Measurements from ENCODE around the gene DISP3. TPM values are rescaled to one million over a fixed set of nuclear protein-coding genes. Genes with fewer than 3 reads are reported as not detected.

The DISP3 gene
- total and polyA plus RNA-seq, 2 experiments from 2014 or later: not detected

- Histone ChIP-seq H3F3A (ENCODE audit: insufficient read depth) (no peaks in the 10 kb centered on the region), H3K9me2 (ENCODE audit: insufficient read depth) (no peaks in the 10 kb centered on the region), H3K9ac (no peak overlapping the region), H3K27me3 (replicated peaks; ENCODE audit: insufficient read depth) (no peaks in the 10 kb centered on the region; the same call in 1 of the 2 replicates), H4K20me1 (ENCODE audit: insufficient read depth) (no peaks in the 10 kb centered on the region), H3K27ac (no peak overlapping the region), H3K36me3 (ENCODE audit: low read depth) (no peaks in the 10 kb centered on the region), H3K79me2 (ENCODE audit: insufficient read depth) (no peaks in the 10 kb centered on the region), H3K9me3 (ENCODE audit: low read depth) (no peaks in the 10 kb centered on the region), H2AFZ (no peak overlapping the region), H3K4me2 (ENCODE audit: unreplicated experiment) (no peak overlapping the region), H3K4me3 (no peak overlapping the region), H3K4me1 (ENCODE audit: insufficient read depth) (no peaks in the 10 kb centered on the region)
- 53 to 56% methylated on average over 4 of the region's 4 CpGs for WGBS, 2 experiments (ENCODE audit: low coverage in 1 of 2, low lambda C conversion rate in 2 of 2, missing lambda C conversion rate in 2 of 2)
- TF ChIP-seq EZH2phosphoT487 (IDR thresholded peaks at IDR 0.05; ENCODE audit: insufficient read depth, low read depth): no peak
- TF ChIP-seq EZH2 (IDR thresholded peaks at IDR 0.05; ENCODE audit: insufficient read depth, poor library complexity, severe bottlenecking): no peak
- in situ Hi-C loops (cut with MboI): no loop called here
- DNase-seq: no peak
Measured at GRCh38 chr1:11432526-11432925, 46.4 kb upstream of the DISP3 start.

GRCh38 chr1:11434501-11434900 lies 44.5 kb upstream of the DISP3 start:
- Histone ChIP-seq H3F3A (ENCODE audit: insufficient read depth) (no peaks in the 10 kb centered on the region), H3K27me3 (replicated peaks; ENCODE audit: insufficient read depth) (no peaks in the 10 kb centered on the region; the same call in 1 of the 2 replicates), H4K20me1 (ENCODE audit: insufficient read depth) (no peaks in the 10 kb centered on the region), H2AFZ (no peak overlapping the region), H3K79me2 (ENCODE audit: insufficient read depth) (no peaks in the 10 kb centered on the region), H3K36me3 (ENCODE audit: low read depth) (no peaks in the 10 kb centered on the region), H3K9me3 (ENCODE audit: low read depth) (no peaks in the 10 kb centered on the region), H3K4me1 (ENCODE audit: insufficient read depth) (no peaks in the 10 kb centered on the region), H3K9ac (no peak overlapping the region), H3K4me3 (no peak overlapping the region), H3K27ac (no peak overlapping the region), H3K4me2 (ENCODE audit: unreplicated experiment) (no peak overlapping the region), H3K9me2 (ENCODE audit: insufficient read depth) (no peaks in the 10 kb centered on the region)
- 40 to 43% methylated on average over 5 of the region's 5 CpGs for WGBS, 2 experiments (ENCODE audit: low coverage in 1 of 2, low lambda C conversion rate in 2 of 2, missing lambda C conversion rate in 2 of 2)
- no peak for DNase-seq
- in situ Hi-C loops (cut with MboI): no loop called here
- TF ChIP-seq EZH2phosphoT487 (IDR thresholded peaks at IDR 0.05; ENCODE audit: insufficient read depth, low read depth): no peak
- no peak for TF ChIP-seq EZH2 (IDR thresholded peaks at IDR 0.05; ENCODE audit: insufficient read depth, poor library complexity, severe bottlenecking)

GRCh38 chr1:11434926-11435325 lies 44.0 kb upstream of the DISP3 start:
- no peak overlapping the region for H3K9ac ChIP-seq
- no peak for TF ChIP-seq EZH2phosphoT487 (IDR thresholded peaks at IDR 0.05; ENCODE audit: insufficient read depth, low read depth)
- no peak for TF ChIP-seq EZH2 (IDR thresholded peaks at IDR 0.05; ENCODE audit: insufficient read depth, poor library complexity, severe bottlenecking)
- no peak overlapping the region for H3K4me2 ChIP-seq (ENCODE audit: unreplicated experiment)
- 49 to 59% methylated on average over 11 of the region's 11 CpGs for WGBS, 2 experiments (ENCODE audit: low coverage in 1 of 2, low lambda C conversion rate in 2 of 2, missing lambda C conversion rate in 2 of 2)
- no peaks in the 10 kb centered on the region for H3K9me2 ChIP-seq (ENCODE audit: insufficient read depth)
- no peak overlapping the region for H3K4me3 ChIP-seq
- no peaks in the 10 kb centered on the region for H3K9me3 ChIP-seq (ENCODE audit: low read depth)
- H3K27ac ChIP-seq: no peak overlapping the region
- DNase-seq: no peak
- H3K79me2 ChIP-seq (ENCODE audit: insufficient read depth): no peaks in the 10 kb centered on the region
- H3K4me1 ChIP-seq (ENCODE audit: insufficient read depth): no peaks in the 10 kb centered on the region
- H4K20me1 ChIP-seq (ENCODE audit: insufficient read depth): no peaks in the 10 kb centered on the region
- H3F3A ChIP-seq (ENCODE audit: insufficient read depth): no peaks in the 10 kb centered on the region
- in situ Hi-C loops (cut with MboI): no loop called here
- no peaks in the 10 kb centered on the region; the same call in 1 of the 2 replicates for H3K27me3 ChIP-seq (replicated peaks; ENCODE audit: insufficient read depth)
- H2AFZ ChIP-seq: no peak overlapping the region
- no peaks in the 10 kb centered on the region for H3K36me3 ChIP-seq (ENCODE audit: low read depth)

GRCh38 chr1:11438996-11439395 lies 40.0 kb upstream of the DISP3 start:
- 1 to 2% methylated on average over 7 of the region's 7 CpGs for WGBS, 2 experiments (ENCODE audit: low coverage in 1 of 2, low lambda C conversion rate in 2 of 2, missing lambda C conversion rate in 2 of 2)
- in situ Hi-C loops (cut with MboI): no loop called here

More at GRCh38 chr1:11438996-11439395, 40.0 kb upstream of the DISP3 start:
- Histone ChIP-seq H3K27ac (no peak overlapping the region), H3K36me3 (ENCODE audit: low read depth) (no peaks in the 10 kb centered on the region), H3F3A (ENCODE audit: insufficient read depth) (no peaks in the 10 kb centered on the region), H3K4me3 (no peak overlapping the region), H4K20me1 (ENCODE audit: insufficient read depth) (no peaks in the 10 kb centered on the region), H3K4me2 (ENCODE audit: unreplicated experiment) (no peak overlapping the region), H2AFZ (no peak overlapping the region), H3K9ac (no peak overlapping the region), H3K4me1 (ENCODE audit: insufficient read depth) (no peaks in the 10 kb centered on the region), H3K79me2 (ENCODE audit: insufficient read depth) (no peaks in the 10 kb centered on the region), H3K9me3 (ENCODE audit: low read depth) (no peaks in the 10 kb centered on the region), H3K27me3 (replicated peaks; ENCODE audit: insufficient read depth) (peaks cover 12% of the 10 kb centered on the region; the same call in 1 of the 2 replicates), H3K9me2 (ENCODE audit: insufficient read depth) (no peaks in the 10 kb centered on the region)
- TF ChIP-seq EZH2 (IDR thresholded peaks at IDR 0.05; ENCODE audit: insufficient read depth, poor library complexity, severe bottlenecking) (no peak), EZH2phosphoT487 (IDR thresholded peaks at IDR 0.05; ENCODE audit: insufficient read depth, low read depth) (no peak)
- no peak for DNase-seq

All from GM23248 (cell line).